Natural killer cell (primary cell): Measurements from ENCODE around the gene LHPP. TPM values are rescaled to one million over a fixed set of nuclear protein-coding genes. Genes with fewer than 3 reads are reported as not detected.

Experiments
- ATAC-seq, 3 donors: fragments of 150-1000 bp in 2 of 3; fragments of 200-7000 bp in 1 of 3; cut with Tn5 transposase; 1 replicate in 1 of 3; 2 replicates in 2 of 3; pipeline ENCODE4 v1.10.0; 2021; ENCODE audit warnings: mild to moderate bottlenecking in 2 of 3, moderate library complexity in 2 of 3
- DNase-seq, 2 donors: peaks; one replicate each; pipeline versions ENCODE4 v3.0.0 to v3.0.0-alpha.2; 2013 to 2021; ENCODE audit warnings: mixed read lengths in 1 of 2
- H3K27ac ChIP-seq: one replicate; pipeline ENCODE4 v1.5.1; 2013; ENCODE audit warnings: mild to moderate bottlenecking, low read length
- H3K27me3 ChIP-seq: one replicate; pipeline ENCODE4 v1.6.1; 2013; ENCODE audit warnings: low read length; ENCODE audit not compliant: control insufficient read depth, insufficient read depth
- H3K36me3 ChIP-seq: one replicate; pipeline ENCODE4 v1.6.1; 2013; ENCODE audit warnings: low read length; ENCODE audit not compliant: control insufficient read depth, insufficient read depth
- H3K4me1 ChIP-seq: one replicate; pipeline ENCODE4 v1.6.1; 2013; ENCODE audit warnings: low read length; ENCODE audit not compliant: control insufficient read depth, insufficient read depth
- H3K4me3 ChIP-seq: one replicate; pipeline ENCODE4 v1.5.1; 2013; ENCODE audit warnings: low read length
- H3K9me3 ChIP-seq: one replicate; pipeline ENCODE4 v1.6.1; 2013; ENCODE audit warnings: low read length; ENCODE audit not compliant: control insufficient read depth, insufficient read depth
- H3K27ac Mint-ChIP-seq, 2 donors: one replicate each; pipeline ENCODE4 v1.8.0; 2022; ENCODE audit warnings: mild to moderate bottlenecking in 2 of 2, mixed read lengths in 2 of 2, moderate library complexity in 1 of 2
- H3K27me3 Mint-ChIP-seq, 2 donors: one replicate each; pipeline ENCODE4 v1.8.0; 2022; ENCODE audit warnings: low read depth in 2 of 2, mixed read lengths in 2 of 2
- H3K36me3 Mint-ChIP-seq: one replicate; pipeline ENCODE4 v1.8.0; 2022; ENCODE audit warnings: mixed read lengths
- H3K4me1 Mint-ChIP-seq, 2 donors: one replicate each; pipeline ENCODE4 v1.8.0; 2022; ENCODE audit warnings: mixed read lengths in 2 of 2
- H3K4me3 Mint-ChIP-seq: one replicate; pipeline ENCODE4 v1.8.0; 2022; ENCODE audit warnings: mild to moderate bottlenecking, moderate library complexity, mixed read lengths
- H3K9me3 Mint-ChIP-seq, 2 donors: one replicate each; pipeline ENCODE4 v1.8.0; 2022; ENCODE audit warnings: mixed read lengths in 2 of 2
- CTCF ChIP-seq: fragments of 200-600 bp; IDR thresholded peaks from one replicate; pipeline ENCODE4 v1.8.0; 2022; ENCODE audit warnings: antibody characterized with exemption
- WGBS: methylation state at CpG from one replicate; pipeline ENCODE4 v1.1.7; 2013; ENCODE audit warnings: missing lambda C conversion rate; ENCODE audit not compliant: insufficient coverage; 5-methylcytosine and 5-hydroxymethylcytosine counted together
- intact Hi-C: fragments of 100-400 bp; cut with micrococcal nuclease; formaldehyde crosslinking; loops from one replicate; pipeline ENCODE4 v1.14.2; 2022
- total RNA-seq, 4 donors: library from RNA; stranded (reverse); fragments of 120-200 nt in 1 of 4; gene quantifications; one replicate each; pipeline versions ENCODE4 v1.2.3 to v1.2.4, GENCODE V29; 2013 to 2022

LHPP gene
- total RNA-seq, 3 donors from 2014 or later (not counting 1 experiment from before 2014, with no cell fraction given) = 12.3 to 19.3 (median 14.8) TPM

GRCh38 chr10:124636271-124636995 lies 174.8 kb downstream of the LHPP start:
- Histone ChIP-seq H3K4me1 (peaks cover 76% of the 10 kb centered on the region), H3K36me3 (no peaks in the 10 kb centered on the region), H3K27ac (peak overlapping the region; percentile 22), H3K27me3 (no peaks in the 10 kb centered on the region), H3K4me3 (no peak overlapping the region), H3K9me3 (no peaks in the 10 kb centered on the region)
- intact Hi-C loops = loop anchor here (2.0 kb wide), 1 partner anchor 14 kb away; no protein-coding TSS in a partner anchor
- peak in 1 of 2 donors; percentile 74 for DNase-seq
- Mint-ChIP-seq H3K9me3 (no peaks in the 10 kb centered on the region), H3K4me3 (peak overlapping the region; percentile 40), H3K27ac (peak overlapping the region; percentile 45 to 99), H3K27me3 (no peaks in the 10 kb centered on the region), H3K36me3 (no peaks in the 10 kb centered on the region), H3K4me1 (peaks cover 44 to 79% of the 10 kb centered on the region in 2 donors)
- WGBS = 32% methylated on average over 19 of the region's 19 CpGs
- peak in 2 of 3 donors; percentile 14 to 16 for ATAC-seq
- peak; percentile 24 for TF ChIP-seq CTCF

- DNase-seq (no peak), ATAC-seq (no peak)
- Histone ChIP-seq H3K4me3 (no peak overlapping the region), H3K36me3 (no peaks in the 10 kb centered on the region), H3K4me1 (peaks cover 76% of the 10 kb centered on the region), H3K27me3 (no peaks in the 10 kb centered on the region), H3K9me3 (no peaks in the 10 kb centered on the region), H3K27ac (peak overlapping the region; percentile 22)
- Mint-ChIP-seq H3K27me3 (no peaks in the 10 kb centered on the region), H3K9me3 (no peaks in the 10 kb centered on the region), H3K4me1 (peaks cover 52 to 80% of the 10 kb centered on the region in 2 donors), H3K27ac (peak overlapping the region; percentile 65 to 99), H3K36me3 (no peaks in the 10 kb centered on the region), H3K4me3 (no peak overlapping the region)
- 92% methylated on average over 14 of the region's 14 CpGs for WGBS
- intact Hi-C loops = loop anchor here (2.0 kb wide), 1 partner anchor 14 kb away; no protein-coding TSS in a partner anchor
- TF ChIP-seq CTCF = no peak
Measured at GRCh38 chr10:124637091-124637700, 175.6 kb downstream of the LHPP start.

DNA sequence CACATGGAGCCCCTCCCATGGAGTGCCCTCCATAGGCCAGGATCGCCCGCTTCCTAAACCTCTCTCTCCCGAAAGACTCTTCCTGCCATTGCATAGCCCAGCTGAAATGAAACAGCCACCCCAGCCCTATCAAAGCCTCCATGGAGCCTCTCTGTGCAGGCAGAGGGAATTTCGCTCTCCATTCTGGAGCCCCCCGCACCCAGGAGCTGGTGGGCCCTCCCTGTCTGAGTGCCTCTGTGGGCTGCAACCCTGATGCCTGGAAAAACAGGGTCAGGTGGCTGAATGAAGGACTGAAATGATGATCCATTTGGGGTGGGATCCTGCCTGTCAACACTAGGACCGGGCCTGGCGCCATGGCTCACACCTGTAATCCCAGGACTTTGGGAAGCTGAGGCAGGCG lies 176.1 kb downstream of the LHPP start:
- Histone ChIP-seq H3K9me3 (no peaks in the 10 kb centered on the region), H3K4me1 (peaks cover 76% of the 10 kb centered on the region), H3K27ac (no peak overlapping the region), H3K36me3 (no peaks in the 10 kb centered on the region), H3K27me3 (no peaks in the 10 kb centered on the region), H3K4me3 (no peak overlapping the region)
- Mint-ChIP-seq H3K27ac (peak overlapping the region; percentile 65 to 99), H3K9me3 (no peaks in the 10 kb centered on the region), H3K36me3 (no peaks in the 10 kb centered on the region), H3K27me3 (no peaks in the 10 kb centered on the region), H3K4me1 (peaks cover 57 to 85% of the 10 kb centered on the region in 2 donors), H3K4me3 (no peak overlapping the region)
- ATAC-seq (no peak), DNase-seq (no peak)
- no peak for TF ChIP-seq CTCF
- 94% methylated on average over 8 of the region's 8 CpGs for WGBS
- intact Hi-C loops = loop anchor here (2.0 kb wide), 1 partner anchor 13 kb away; no protein-coding TSS in a partner anchor
